Mesothelial cell of epicardium (in vitro differentiated cells): ENCODE measurements around the gene FUT3. TPM values are rescaled to one million over a fixed set of nuclear protein-coding genes. Genes with fewer than 3 reads are reported as not detected.

Experiments used
- DNase-seq, 2 experiments: peaks; one replicate each; pipeline ENCODE4 v3.0.0; 2021; ENCODE audit warnings: low spot score in 2 of 2; ENCODE audit not compliant: unreplicated experiment in 2 of 2
- H3K27ac Mint-ChIP-seq: 2 replicates; pipeline ENCODE4 v1.8.0; 2021; ENCODE audit warnings: mixed read lengths
- H3K27me3 Mint-ChIP-seq: 2 replicates; pipeline ENCODE4 v1.8.0; 2021; ENCODE audit warnings: low read depth, mixed read lengths
- H3K36me3 Mint-ChIP-seq: 2 replicates; pipeline ENCODE4 v1.8.0; 2021; ENCODE audit warnings: mixed read lengths
- H3K4me1 Mint-ChIP-seq: 2 replicates; pipeline ENCODE4 v1.8.0; 2021; ENCODE audit warnings: mixed read lengths
- H3K4me3 Mint-ChIP-seq: 2 replicates; pipeline ENCODE4 v1.8.0; 2021; ENCODE audit warnings: mild to moderate bottlenecking, moderate library complexity, mixed read lengths
- H3K9me3 Mint-ChIP-seq: 2 replicates; pipeline ENCODE4 v1.8.0; 2021; ENCODE audit warnings: mixed read lengths
- total RNA-seq: library from RNA; stranded (reverse); gene quantifications from 3 replicates; pipeline ENCODE4 v1.2.1, GENCODE V29; 2021
- TF ChIP-seq, protein P1 (sequence below): fragments of 200-600 bp; sonication (generic); IDR thresholded peaks from one replicate; pipeline ENCODE4 v1.5.0; 2021; ENCODE audit warnings: antibody characterized with exemption; ENCODE audit not compliant: unreplicated experiment

Gene FUT3
- total RNA-seq, 1 donor from 2014 or later = 0.49 TPM

DNA sequence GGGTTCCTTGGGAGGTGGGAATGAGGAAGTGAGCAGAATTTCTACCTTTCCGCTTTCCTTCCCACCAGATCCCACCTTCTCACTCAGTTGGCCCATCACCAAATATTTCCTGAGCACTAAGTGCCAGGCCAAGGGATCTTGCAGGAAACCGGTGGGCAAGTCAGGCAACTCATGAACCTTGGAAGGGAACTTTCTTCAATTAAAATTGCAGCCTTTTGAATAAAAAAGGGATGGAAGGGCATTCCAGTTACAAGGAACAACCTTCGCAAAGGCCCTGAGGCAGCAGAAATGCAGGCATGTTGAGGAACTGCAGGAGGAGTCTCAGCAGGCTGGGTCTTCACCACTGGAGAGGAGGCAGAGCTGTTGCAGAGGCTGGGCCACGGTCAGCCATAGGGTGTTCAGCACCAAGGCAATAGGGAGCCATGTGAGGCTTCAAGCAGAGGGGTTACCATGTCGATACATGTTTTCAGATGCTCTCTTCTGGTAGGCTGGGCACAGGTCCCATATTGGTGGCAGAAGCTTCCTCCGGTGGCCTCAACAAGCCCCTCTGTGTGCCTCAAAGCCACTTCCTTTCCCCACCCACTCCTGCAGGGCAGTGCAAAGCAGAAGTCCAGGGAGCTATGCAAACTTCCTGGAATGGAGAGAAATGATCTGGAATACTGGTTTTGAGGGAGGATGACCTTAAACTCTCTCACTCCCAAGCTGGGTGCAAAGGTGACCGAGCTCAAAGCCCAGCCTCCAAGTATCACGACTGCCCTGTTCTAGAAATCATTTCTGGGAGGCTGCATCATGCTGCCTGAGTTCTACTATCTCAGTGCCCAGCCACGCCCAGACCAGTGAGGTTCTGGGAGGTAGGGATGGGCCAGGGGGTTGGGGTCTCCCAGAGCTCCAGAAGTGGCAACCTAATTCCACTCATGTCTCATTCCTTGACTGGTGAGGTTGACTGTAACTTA is 11.9 kb downstream of the FUT3 start, which contains the start of gene FUT6:
TSS of gene FUT6 (minus strand) at position 638 of the 953 bp plus-strand sequence. CDS start 7,135 bp downstream, outside the sequence.
- Mint-ChIP-seq H3K27me3 (peaks cover 10% of the 10 kb centered on the region), H3K4me1 (no peaks in the 10 kb centered on the region), H3K36me3 (no peaks in the 10 kb centered on the region), H3K9me3 (no peaks in the 10 kb centered on the region), H3K27ac (no peak within 1 kb of the TSS), H3K4me3 (no peak within 1 kb of the TSS)
- no peak for DNase-seq
- TF ChIP-seq, protein P1, sequence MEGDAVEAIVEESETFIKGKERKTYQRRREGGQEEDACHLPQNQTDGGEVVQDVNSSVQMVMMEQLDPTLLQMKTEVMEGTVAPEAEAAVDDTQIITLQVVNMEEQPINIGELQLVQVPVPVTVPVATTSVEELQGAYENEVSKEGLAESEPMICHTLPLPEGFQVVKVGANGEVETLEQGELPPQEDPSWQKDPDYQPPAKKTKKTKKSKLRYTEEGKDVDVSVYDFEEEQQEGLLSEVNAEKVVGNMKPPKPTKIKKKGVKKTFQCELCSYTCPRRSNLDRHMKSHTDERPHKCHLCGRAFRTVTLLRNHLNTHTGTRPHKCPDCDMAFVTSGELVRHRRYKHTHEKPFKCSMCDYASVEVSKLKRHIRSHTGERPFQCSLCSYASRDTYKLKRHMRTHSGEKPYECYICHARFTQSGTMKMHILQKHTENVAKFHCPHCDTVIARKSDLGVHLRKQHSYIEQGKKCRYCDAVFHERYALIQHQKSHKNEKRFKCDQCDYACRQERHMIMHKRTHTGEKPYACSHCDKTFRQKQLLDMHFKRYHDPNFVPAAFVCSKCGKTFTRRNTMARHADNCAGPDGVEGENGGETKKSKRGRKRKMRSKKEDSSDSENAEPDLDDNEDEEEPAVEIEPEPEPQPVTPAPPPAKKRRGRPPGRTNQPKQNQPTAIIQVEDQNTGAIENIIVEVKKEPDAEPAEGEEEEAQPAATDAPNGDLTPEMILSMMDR = no peak

DNA sequence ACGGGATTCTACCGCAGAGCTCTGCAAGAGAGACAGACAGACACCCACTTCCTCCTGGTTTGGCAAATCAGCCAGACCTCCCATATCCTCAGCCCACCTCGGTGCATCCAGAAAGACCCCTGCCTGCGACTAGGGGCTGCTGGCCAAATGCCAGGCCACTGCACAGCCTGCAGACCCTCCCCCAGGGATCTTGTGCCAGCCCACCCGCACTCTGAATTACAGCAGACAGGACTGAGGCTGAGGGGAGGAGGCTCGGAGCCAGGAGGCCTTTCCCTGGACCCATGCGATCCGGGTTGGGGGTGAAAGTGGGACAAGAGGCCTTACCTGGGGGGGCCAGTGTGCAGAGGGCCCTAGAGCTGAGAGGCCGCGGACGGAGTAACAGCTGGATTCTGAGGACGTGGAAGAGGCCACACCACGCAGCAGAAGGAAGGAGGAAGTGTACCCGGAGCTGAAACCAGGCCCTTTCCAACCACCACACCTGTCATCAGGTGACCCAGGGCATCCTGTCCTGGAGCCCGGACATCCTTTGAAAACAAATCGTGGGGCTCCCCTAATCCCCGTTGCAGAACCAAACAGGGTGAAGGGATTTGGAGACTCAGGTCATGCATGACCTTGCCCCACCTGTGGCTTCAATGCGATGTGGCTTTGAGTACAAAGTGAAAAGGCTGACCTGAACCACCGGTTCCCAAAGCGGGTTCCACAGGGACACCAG is 12.7 kb downstream of the FUT3 start:
- Mint-ChIP-seq H3K9me3 (no peaks in the 10 kb centered on the region), H3K27me3 (peaks cover 16% of the 10 kb centered on the region), H3K36me3 (no peaks in the 10 kb centered on the region), H3K4me1 (no peaks in the 10 kb centered on the region), H3K4me3 (no peak overlapping the region), H3K27ac (no peak overlapping the region)
- TF ChIP-seq, protein P1 = no peak
- no peak for DNase-seq

DNA sequence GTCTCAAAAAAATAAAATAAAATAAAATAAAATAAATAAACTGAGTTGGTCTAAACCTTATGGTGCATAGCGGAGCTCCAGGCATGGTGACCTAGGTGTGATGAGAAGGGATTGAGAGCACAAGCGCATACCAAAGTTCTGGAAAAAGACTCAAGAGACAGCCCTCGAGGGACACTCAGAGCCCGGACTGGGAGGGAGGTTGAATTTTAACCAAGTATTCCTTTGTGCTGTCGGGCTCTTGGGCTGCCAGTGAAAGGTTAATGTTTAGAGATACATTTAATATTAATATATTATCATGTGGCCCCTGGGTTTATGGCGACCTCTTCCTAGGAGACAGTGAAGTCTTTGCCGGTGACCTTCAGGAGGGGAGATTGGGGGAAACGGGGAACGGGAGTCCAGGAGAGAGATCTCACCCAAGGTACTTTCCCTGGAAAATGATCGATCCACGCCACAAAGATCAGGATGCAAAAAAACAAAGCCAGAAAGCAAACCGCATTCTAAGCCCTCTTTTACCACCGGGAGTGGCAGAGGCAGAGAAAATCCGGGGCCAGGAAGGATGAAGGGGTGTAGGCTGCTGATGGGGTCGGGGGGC is 13.4 kb downstream of the FUT3 start:
- TF ChIP-seq, protein P1 = no peak
- Mint-ChIP-seq H3K27ac (no peak overlapping the region), H3K9me3 (no peaks in the 10 kb centered on the region), H3K4me1 (no peaks in the 10 kb centered on the region), H3K27me3 (peaks cover 18% of the 10 kb centered on the region), H3K4me3 (no peak overlapping the region), H3K36me3 (no peaks in the 10 kb centered on the region)
- no peak for DNase-seq

DNA sequence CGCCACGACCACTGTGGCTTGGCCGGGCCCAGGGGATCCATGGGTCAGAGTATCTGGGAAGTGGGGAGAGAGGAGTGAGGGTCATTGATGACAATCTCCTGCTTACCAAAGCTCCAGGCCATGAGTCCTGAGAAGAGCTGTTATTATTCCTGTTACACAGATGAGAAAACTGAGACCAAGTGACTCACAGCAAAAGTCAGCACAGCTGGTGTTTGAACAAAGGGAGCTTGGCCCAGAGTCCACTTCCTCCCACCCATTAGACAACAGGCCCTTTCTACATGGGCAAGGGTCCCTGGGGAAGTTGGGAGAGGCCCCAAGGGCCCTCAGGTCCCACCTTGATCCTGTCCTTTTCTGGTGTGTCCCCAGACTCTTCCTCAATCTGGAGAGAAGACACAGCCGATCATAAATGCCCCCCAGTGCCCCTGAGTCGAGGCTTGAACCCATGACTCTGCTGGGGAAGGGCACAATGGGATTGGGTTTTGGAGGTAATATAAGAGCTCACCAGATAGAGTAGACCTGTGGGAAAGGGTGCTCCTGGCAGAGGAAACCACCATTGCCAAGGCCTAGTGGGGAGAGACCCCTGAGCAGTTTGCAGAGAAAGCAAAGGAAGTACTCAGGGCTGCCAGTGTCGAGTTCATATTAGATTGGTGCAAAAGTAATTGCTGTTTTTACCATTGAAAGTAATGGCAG is 18.6 kb downstream of the FUT3 start:
- TF ChIP-seq, protein P1 = no peak
- Mint-ChIP-seq H3K27ac (no peak overlapping the region), H3K9me3 (no peaks in the 10 kb centered on the region), H3K4me1 (peaks cover 7% of the 10 kb centered on the region), H3K27me3 (peaks cover 20% of the 10 kb centered on the region), H3K4me3 (no peak overlapping the region), H3K36me3 (no peaks in the 10 kb centered on the region)
- no peak for DNase-seq

DNA sequence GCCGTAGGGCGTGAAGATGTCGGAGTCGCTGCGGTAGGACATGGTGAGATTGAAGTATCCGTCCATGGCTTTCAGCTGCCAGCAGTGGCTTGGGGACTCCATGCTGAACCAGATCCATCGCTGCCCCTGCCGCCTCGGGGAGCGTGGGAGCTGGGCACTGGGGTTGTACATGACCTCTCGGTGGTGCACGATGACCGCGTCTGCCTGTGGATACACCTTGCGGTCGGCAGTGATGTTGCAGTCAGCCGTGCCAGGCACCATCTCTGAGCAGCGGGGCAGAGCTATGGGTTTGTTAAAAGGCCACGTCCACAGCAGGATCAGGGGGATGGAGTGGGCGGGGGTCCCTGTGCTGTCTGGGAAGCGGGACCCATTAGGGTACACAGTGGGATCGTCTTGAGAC is 19.2 kb downstream of the FUT3 start:
- TF ChIP-seq, protein P1 = no peak
- no peak for DNase-seq
- Mint-ChIP-seq H3K27ac (no peak overlapping the region), H3K27me3 (peaks cover 20% of the 10 kb centered on the region), H3K9me3 (no peaks in the 10 kb centered on the region), H3K4me1 (peaks cover 8% of the 10 kb centered on the region), H3K36me3 (no peaks in the 10 kb centered on the region), H3K4me3 (no peak overlapping the region)
